CD14-positive monocyte (primary cell): ENCODE data around the gene TRMU. TPM values are rescaled to one million over a fixed set of nuclear protein-coding genes. Genes with fewer than 3 reads are reported as not detected.
A peak's percentile ranks its signal among the peaks of the same experiment; 100 is the strongest.

Source experiments
- DNase-seq, 3 donors: peaks; one replicate each; pipeline ENCODE4 v3.0.0-alpha.2; 2011 to 2022
- H2AFZ ChIP-seq: 2 replicates; pipeline ENCODE4 v1.6.0; 2012; ENCODE audit warnings: mild to moderate bottlenecking, low read depth, low read length, inconsistent platforms; ENCODE audit not compliant: insufficient read depth, poor library complexity, severe bottlenecking
- H3K27ac ChIP-seq, 2 donors: 1 replicate in 1 of 2; 2 replicates in 1 of 2; pipeline ENCODE4 v1.5.1; 2012 to 2013; ENCODE audit warnings: low read length in 2 of 2, control low read depth in 1 of 2, inconsistent platforms in 1 of 2, low read depth in 1 of 2, mild to moderate bottlenecking in 1 of 2
- H3K27me3 ChIP-seq, 2 donors: one replicate each; pipeline versions ENCODE4 v1.6.0 to v1.6.1; 2011 to 2013; ENCODE audit warnings: low read length in 2 of 2; ENCODE audit not compliant: control insufficient read depth in 2 of 2, insufficient read depth in 2 of 2
- H3K36me3 ChIP-seq, 2 donors: replicated peaks in 1 of 2; 1 replicate in 1 of 2; 2 replicates in 1 of 2; pipeline versions ENCODE4 v1.5.1 to v1.6.1; 2012 to 2013; ENCODE audit warnings: low read length in 2 of 2, control low read depth in 1 of 2, inconsistent platforms in 1 of 2, mild to moderate bottlenecking in 1 of 2; ENCODE audit not compliant: insufficient read depth in 2 of 2, control insufficient read depth in 1 of 2
- H3K4me1 ChIP-seq, 2 donors: 1 replicate in 1 of 2; 2 replicates in 1 of 2; pipeline versions ENCODE4 v1.5.1 to v1.6.1; 2012 to 2013; ENCODE audit warnings: low read length in 2 of 2, control low read depth in 1 of 2, inconsistent platforms in 1 of 2, mild to moderate bottlenecking in 1 of 2, moderate library complexity in 1 of 2; ENCODE audit not compliant: insufficient read depth in 2 of 2, control insufficient read depth in 1 of 2
- H3K4me2 ChIP-seq: replicated peaks from 2 replicates; pipeline ENCODE3; 2012; ENCODE audit warnings: low read length, moderate library complexity, mild to moderate bottlenecking; ENCODE audit not compliant: poor library complexity, severe bottlenecking; ENCODE audit errors: extremely low read depth
- H3K4me3 ChIP-seq, 3 experiments: fragments of 200-600 bp in 1 of 3; sonication (generic) in 1 of 3; replicated peaks in 1 of 3; 1 replicate in 2 of 3; 2 replicates in 1 of 3; pipeline ENCODE4 v1.5.1; 2011 to 2013; ENCODE audit warnings: low read length in 3 of 3, mild to moderate bottlenecking in 3 of 3, control low read depth in 2 of 3, low read depth in 2 of 3, inconsistent platforms in 1 of 3, moderate library complexity in 1 of 3
- H3K79me2 ChIP-seq: 2 replicates; pipeline ENCODE4 v1.6.0; 2012; ENCODE audit warnings: mild to moderate bottlenecking, control low read depth, inconsistent platforms, low read length, moderate library complexity; ENCODE audit not compliant: insufficient read depth
- H3K9ac ChIP-seq: 2 replicates; pipeline ENCODE4 v1.6.0; 2017; ENCODE audit warnings: low read length, mild to moderate bottlenecking; ENCODE audit not compliant: insufficient read depth, poor library complexity, severe bottlenecking
- H3K9me3 ChIP-seq, 2 donors: replicated peaks in 1 of 2; 1 replicate in 1 of 2; 2 replicates in 1 of 2; pipeline versions ENCODE4 v1.5.1 to v1.6.1; 2012 to 2013; ENCODE audit warnings: low read length in 2 of 2, control low read depth in 1 of 2; ENCODE audit not compliant: control insufficient read depth in 1 of 2, insufficient read depth in 1 of 2
- H4K20me1 ChIP-seq: 2 replicates; pipeline ENCODE4 v1.6.0; 2012; ENCODE audit warnings: mild to moderate bottlenecking, low read length, control low read depth, moderate library complexity; ENCODE audit not compliant: insufficient read depth
- H3K27ac Mint-ChIP-seq, 7 donors: one replicate each; pipeline ENCODE4 v1.8.0; 2020; ENCODE audit warnings: mild to moderate bottlenecking in 7 of 7, mixed read lengths in 7 of 7, moderate library complexity in 6 of 7, inconsistent platforms in 2 of 7
- H3K27me3 Mint-ChIP-seq, 3 donors: one replicate each; pipeline ENCODE4 v1.8.0; 2021 to 2022; ENCODE audit warnings: low read depth in 3 of 3, mild to moderate bottlenecking in 3 of 3, mixed read lengths in 3 of 3, moderate library complexity in 3 of 3, inconsistent platforms in 1 of 3
- H3K36me3 Mint-ChIP-seq, 2 donors: one replicate each; pipeline ENCODE4 v1.8.0; 2020; ENCODE audit warnings: mixed read lengths in 2 of 2, inconsistent platforms in 1 of 2, mild to moderate bottlenecking in 1 of 2
- H3K4me1 Mint-ChIP-seq: one replicate; pipeline ENCODE4 v1.8.0; 2020; ENCODE audit warnings: mild to moderate bottlenecking, mixed read lengths
- H3K4me3 Mint-ChIP-seq, 2 donors: one replicate each; pipeline ENCODE4 v1.8.0; 2020; ENCODE audit warnings: mild to moderate bottlenecking in 2 of 2, mixed read lengths in 2 of 2, moderate library complexity in 1 of 2
- H3K9me3 Mint-ChIP-seq, 7 donors: one replicate each; pipeline ENCODE4 v1.8.0; 2020 to 2022; ENCODE audit warnings: mixed read lengths in 7 of 7, mild to moderate bottlenecking in 6 of 7, moderate library complexity in 6 of 7, inconsistent platforms in 2 of 7
- WGBS: methylation state at CpG from one replicate; pipeline ENCODE4 v1.1.5; 2013; ENCODE audit warnings: missing lambda C conversion rate; ENCODE audit not compliant: insufficient coverage; 5-methylcytosine and 5-hydroxymethylcytosine counted together
- intact Hi-C, 2 donors: fragments of 100-400 bp; cut with micrococcal nuclease; formaldehyde crosslinking; loops; one replicate each; pipeline versions ENCODE4 v1.15.0 to v1.15.1; 2023
- polyA plus RNA-seq, 3 donors: library from polyadenylated mRNA; depleted of rRNA in 1 of 3; unstranded in 2 of 3; stranded (reverse) in 1 of 3; fragments of 300-500 nt in 2 of 3; fragments of >200 nt in 1 of 3; fragmentation: Illumina TruSeq in 2 of 3; gene quantifications; 1 replicate in 2 of 3; 2 replicates in 1 of 3; pipeline ENCODE4 v1.2.3, GENCODE V29; 2012 to 2021
- TF ChIP-seq, protein P1 (sequence below): fragments of 200-600 bp; IDR thresholded peaks from one replicate; pipeline ENCODE4 v1.8.0; 2022; ENCODE audit warnings: antibody characterized with exemption, mild to moderate bottlenecking

Gene TRMU
- polyA plus RNA-seq, 3 donors, result 4.7 to 32.9 (median 5.6) TPM

DNA sequence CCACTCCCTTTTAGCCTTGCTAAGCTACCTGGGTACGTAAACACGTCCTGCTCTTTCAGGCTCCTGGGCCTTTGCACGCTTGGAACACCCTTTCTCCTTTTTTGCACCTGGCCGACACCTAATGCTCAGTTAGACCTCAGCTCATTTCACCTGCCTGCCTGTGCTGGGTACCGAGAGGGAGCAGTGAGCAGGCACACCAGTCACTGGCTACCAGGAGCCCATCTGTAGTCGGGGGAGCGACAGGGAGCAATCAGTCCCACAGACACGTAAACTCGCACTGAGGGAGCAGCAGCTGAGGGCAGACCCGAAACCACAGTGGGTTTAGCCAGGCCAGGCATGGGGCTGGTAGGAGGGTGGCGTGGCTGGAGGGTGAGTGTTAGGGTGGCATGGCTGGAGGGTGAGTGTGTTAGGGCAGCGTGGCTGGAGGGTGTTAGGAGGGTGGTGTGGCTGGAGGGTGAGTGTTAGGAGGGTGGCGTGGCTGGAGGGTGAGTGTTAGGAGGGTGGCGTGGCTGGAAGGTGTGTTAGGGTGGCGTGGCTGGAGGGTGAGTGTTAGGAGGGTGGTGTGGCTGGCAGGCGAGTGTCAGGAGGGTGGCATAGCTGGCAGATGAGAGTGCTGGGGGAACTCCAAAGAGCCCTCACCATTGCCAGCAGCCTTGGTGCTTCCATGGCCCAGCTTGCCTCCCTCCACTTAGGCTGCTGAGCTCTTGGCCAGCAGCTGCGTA is 45.2 kb upstream of the TRMU start:
- H3K4me1 ChIP-seq, result peaks cover 34 to 39% of the 10 kb centered on the region in 2 donors
- Mint-ChIP-seq H3K27me3 (peaks cover 0 to 1% (median 1%) of the 10 kb centered on the region in 3 donors), H3K27ac (peak overlapping the region in 2 of 7 donors; percentile 80 to 81), H3K9me3 (peaks cover 5 to 11% (median 8%) of the 10 kb centered on the region in 7 donors), H3K4me1 (peaks cover 42% of the 10 kb centered on the region), H3K4me3 (no peak overlapping the region), H3K36me3 (peaks cover 49 to 57% of the 10 kb centered on the region in 2 donors)
- TF ChIP-seq, protein P1, sequence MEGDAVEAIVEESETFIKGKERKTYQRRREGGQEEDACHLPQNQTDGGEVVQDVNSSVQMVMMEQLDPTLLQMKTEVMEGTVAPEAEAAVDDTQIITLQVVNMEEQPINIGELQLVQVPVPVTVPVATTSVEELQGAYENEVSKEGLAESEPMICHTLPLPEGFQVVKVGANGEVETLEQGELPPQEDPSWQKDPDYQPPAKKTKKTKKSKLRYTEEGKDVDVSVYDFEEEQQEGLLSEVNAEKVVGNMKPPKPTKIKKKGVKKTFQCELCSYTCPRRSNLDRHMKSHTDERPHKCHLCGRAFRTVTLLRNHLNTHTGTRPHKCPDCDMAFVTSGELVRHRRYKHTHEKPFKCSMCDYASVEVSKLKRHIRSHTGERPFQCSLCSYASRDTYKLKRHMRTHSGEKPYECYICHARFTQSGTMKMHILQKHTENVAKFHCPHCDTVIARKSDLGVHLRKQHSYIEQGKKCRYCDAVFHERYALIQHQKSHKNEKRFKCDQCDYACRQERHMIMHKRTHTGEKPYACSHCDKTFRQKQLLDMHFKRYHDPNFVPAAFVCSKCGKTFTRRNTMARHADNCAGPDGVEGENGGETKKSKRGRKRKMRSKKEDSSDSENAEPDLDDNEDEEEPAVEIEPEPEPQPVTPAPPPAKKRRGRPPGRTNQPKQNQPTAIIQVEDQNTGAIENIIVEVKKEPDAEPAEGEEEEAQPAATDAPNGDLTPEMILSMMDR, result no peak
- DNase-seq, result no peak
- no peak overlapping the region for H3K4me3 ChIP-seq
- no peak overlapping the region for H3K27ac ChIP-seq
- H3K4me2 ChIP-seq, result no peak overlapping the region
- H3K79me2 ChIP-seq, result no peaks in the 10 kb centered on the region
- no peaks in the 10 kb centered on the region for H3K27me3 ChIP-seq
- WGBS, result 98% methylated on average over 15 of the region's 17 CpGs
- H3K9me3 ChIP-seq, result peaks cover 0 to 9% of the 10 kb centered on the region in 2 donors
- H3K9ac ChIP-seq, result no peak overlapping the region
- intact Hi-C loops, result loop anchor here (5.0 to 10.0 kb wide), 3 partner anchors 168 to 295 kb away; no protein-coding TSS in a partner anchor
- H4K20me1 ChIP-seq, result no peaks in the 10 kb centered on the region
- H3K36me3 ChIP-seq, result peaks cover 17 to 41% of the 10 kb centered on the region in 2 donors
- H2AFZ ChIP-seq, result no peak overlapping the region

DNA sequence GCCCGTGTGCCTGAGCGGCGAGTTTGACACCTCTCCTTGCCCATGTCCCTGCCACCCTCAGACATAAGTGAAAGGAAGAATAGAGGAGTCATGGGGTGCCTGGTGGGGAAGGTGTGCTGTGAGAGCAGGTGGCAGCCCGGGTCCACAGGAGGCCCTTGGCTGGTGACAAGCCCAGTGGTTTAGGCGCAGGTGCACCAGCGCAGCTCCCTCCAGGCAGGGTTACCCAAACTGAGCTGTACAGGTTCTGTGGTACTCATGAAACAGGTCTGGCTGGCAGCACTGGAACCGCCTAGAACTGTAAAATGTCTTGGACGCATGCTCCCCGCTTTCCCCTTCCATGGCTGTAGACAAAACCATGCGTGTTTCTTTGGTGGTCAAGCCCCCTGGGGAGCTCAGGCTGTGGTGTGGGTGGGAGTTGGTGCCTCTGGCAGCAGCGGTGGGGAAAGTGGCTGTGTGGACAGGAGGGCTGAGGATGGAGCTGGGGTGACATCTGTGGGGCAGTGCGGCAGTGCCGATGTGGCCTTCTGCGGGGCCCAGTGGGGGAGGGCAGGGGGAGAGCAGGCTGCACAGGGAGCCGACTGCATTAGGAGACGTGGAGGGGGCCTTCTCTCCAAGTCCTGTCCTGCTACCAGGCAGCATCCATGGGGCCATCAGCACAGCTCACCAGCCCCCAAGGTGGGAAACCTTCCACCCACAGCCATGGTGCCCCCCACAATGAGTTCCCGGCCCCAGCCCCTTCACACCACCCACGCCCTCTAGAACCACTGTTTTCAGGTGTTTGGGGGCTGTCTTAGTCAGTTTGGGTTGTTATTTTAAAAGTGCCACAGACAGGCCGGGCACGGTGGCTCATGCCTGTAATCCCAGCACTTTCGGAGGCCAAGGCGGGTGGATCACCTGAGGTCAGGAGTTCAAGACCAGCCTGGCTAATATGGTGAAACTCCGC is 44.4 kb upstream of the TRMU start:
- Histone ChIP-seq H3K4me3 (no peak overlapping the region), H4K20me1 (no peaks in the 10 kb centered on the region), H2AFZ (no peak overlapping the region), H3K9ac (no peak overlapping the region), H3K4me2 (no peak overlapping the region), H3K79me2 (no peaks in the 10 kb centered on the region), H3K27me3 (no peaks in the 10 kb centered on the region), H3K9me3 (peaks cover 0 to 9% of the 10 kb centered on the region in 2 donors), H3K36me3 (peaks cover 16 to 33% of the 10 kb centered on the region in 2 donors), H3K27ac (no peak overlapping the region), H3K4me1 (peaks cover 42 to 48% of the 10 kb centered on the region in 2 donors)
- peaks cover 41 to 49% of the 10 kb centered on the region in 2 donors for H3K36me3 Mint-ChIP-seq
- H3K4me1 Mint-ChIP-seq, result peaks cover 50% of the 10 kb centered on the region
- intact Hi-C loops, result loop anchor here (5.0 to 10.0 kb wide), 3 partner anchors 169 to 296 kb away; no protein-coding TSS in a partner anchor
- WGBS, result 97% methylated on average over 12 of the region's 23 CpGs
- H3K27ac Mint-ChIP-seq, result peak overlapping the region in 1 of 7 donors; percentile 81
- peaks cover 5 to 11% (median 8%) of the 10 kb centered on the region in 7 donors for H3K9me3 Mint-ChIP-seq
- DNase-seq, result no peak
- peaks cover 0 to 1% (median 1%) of the 10 kb centered on the region in 3 donors for H3K27me3 Mint-ChIP-seq
- no peak overlapping the region for H3K4me3 Mint-ChIP-seq
- TF ChIP-seq, protein P1, result no peak
